HUDEP-2 (cell line): ENCODE results near the gene GALNT15.

Source experiments
- DNase-seq, 76 experiments: peaks; one replicate each; lab custom pipeline; 2025; ENCODE audit not compliant: unreplicated experiment in 76 of 76; lab: John Stamatoyannopoulos, UW

Gene GALNT15

GRCh38 chr3:16221990-16222389, 47.5 kb downstream of the GALNT15 start:
- no peak for DNase-seq

GRCh38 chr3:16222547-16222946, 48.1 kb downstream of the GALNT15 start:
- no peak for DNase-seq

- DNase-seq = no peak
Observed at GRCh38 chr3:16224325-16224724, 49.8 kb downstream of the GALNT15 start.

GRCh38 chr3:16227566-16227965, 53.1 kb downstream of the GALNT15 start:
- DNase-seq = no peak

- no peak for DNase-seq
Observed at GRCh38 chr3:16229681-16230080, 55.2 kb downstream of the GALNT15 start.

- no peak for DNase-seq
Observed at GRCh38 chr3:16231983-16232382, 57.5 kb downstream of the GALNT15 start.

GRCh38 chr3:16233806-16234205, 59.3 kb downstream of the GALNT15 start:
- no peak for DNase-seq

GRCh38 chr3:16234281-16234680, 59.8 kb downstream of the GALNT15 start:
- DNase-seq = no peak

- DNase-seq = no peak
Observed at GRCh38 chr3:16236030-16236639, 61.7 kb downstream of the GALNT15 start.

GRCh38 chr3:16236856-16237393, 62.4 kb downstream of the GALNT15 start:
- DNase-seq = no peak

GRCh38 chr3:16239086-16239770, 64.7 kb downstream of the GALNT15 start:
- DNase-seq = no peak

- DNase-seq = no peak
Observed at GRCh38 chr3:16239780-16240179, 65.3 kb downstream of the GALNT15 start.

GRCh38 chr3:16240229-16241023, 65.9 kb downstream of the GALNT15 start:
- no peak for DNase-seq

- DNase-seq = no peak
Observed at GRCh38 chr3:16241225-16241624, 66.7 kb downstream of the GALNT15 start.

GRCh38 chr3:16242177-16242576, 67.7 kb downstream of the GALNT15 start:
- no peak for DNase-seq

GRCh38 chr3:16243706-16244490, 69.4 kb downstream of the GALNT15 start:
- DNase-seq = no peak

- DNase-seq = no peak
Observed at GRCh38 chr3:16245609-16246008, 71.1 kb downstream of the GALNT15 start.

GRCh38 chr3:16247282-16248061, 73.0 kb downstream of the GALNT15 start:
- DNase-seq = peak in 67 of 76 experiments; percentile 4 to 79 (median 48)

- DNase-seq = no peak
Observed at GRCh38 chr3:16248556-16248955, 74.1 kb downstream of the GALNT15 start.

GRCh38 chr3:16249336-16249735, 74.9 kb downstream of the GALNT15 start:
- peak in 19 of 76 experiments; percentile 1 to 34 (median 7) for DNase-seq
